GM18517 (cell line): Measurements from ENCODE around the gene MEAF6.

Experiments
- ATAC-seq: cut with Tn5 transposase; IDR thresholded peaks from one replicate; pipeline ENCODE4 v1.9.1; 2021; ENCODE audit warnings: mild to moderate bottlenecking, moderate library complexity; ENCODE audit not compliant: unreplicated experiment

Gene MEAF6

DNA sequence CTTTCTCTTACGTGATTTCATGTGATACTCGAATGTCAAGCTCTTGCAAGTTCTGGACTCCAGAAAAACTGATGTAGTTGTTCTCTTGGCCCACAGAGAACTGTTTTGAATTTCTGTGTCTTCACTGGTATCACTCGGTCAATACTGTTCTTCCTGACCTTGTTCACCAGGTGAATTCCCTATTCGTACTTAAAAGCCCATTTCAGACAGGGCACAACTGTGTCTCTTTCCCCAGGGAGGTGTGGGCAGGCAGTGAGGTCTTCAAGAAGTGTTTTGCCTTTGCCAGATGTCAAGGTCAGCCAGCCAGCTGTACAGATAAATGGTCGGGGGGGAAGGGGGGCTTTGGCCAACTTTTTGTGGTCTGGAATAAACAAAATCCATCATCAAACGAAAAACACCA, 67.7 kb downstream of the MEAF6 start:
- ATAC-seq, result no peak

DNA sequence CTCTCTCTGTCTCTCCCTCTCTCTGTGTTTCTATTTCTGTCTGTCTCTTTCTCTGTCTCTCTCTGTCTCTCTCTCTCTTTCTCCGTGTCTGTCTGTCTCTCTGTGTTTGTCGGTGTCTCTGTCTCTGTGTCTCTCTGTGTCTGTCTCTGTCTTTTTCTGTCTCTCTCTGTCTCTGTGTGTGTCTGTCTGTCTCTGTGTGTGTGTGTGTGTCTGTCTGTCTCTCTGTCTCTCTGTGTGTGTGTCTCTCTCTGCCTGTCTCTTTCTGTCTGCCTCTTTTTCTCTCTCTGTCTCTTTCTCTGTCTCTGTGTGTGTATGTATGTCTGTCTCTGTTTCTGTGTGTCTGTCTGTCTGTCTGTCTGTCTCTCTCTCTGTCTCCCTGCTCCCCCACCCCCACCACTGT, 71.9 kb downstream of the MEAF6 start:
- no peak for ATAC-seq
